Measurements from ENCODE around the gene LRRC75A. TPM values are rescaled to one million over a fixed set of nuclear protein-coding genes. Genes with fewer than 3 reads are reported as not detected.

The LRRC75A gene
- total RNA-seq, 4 donors from 2014 or later = 4.0 to 16.7 (median 7.8) TPM

DNA sequence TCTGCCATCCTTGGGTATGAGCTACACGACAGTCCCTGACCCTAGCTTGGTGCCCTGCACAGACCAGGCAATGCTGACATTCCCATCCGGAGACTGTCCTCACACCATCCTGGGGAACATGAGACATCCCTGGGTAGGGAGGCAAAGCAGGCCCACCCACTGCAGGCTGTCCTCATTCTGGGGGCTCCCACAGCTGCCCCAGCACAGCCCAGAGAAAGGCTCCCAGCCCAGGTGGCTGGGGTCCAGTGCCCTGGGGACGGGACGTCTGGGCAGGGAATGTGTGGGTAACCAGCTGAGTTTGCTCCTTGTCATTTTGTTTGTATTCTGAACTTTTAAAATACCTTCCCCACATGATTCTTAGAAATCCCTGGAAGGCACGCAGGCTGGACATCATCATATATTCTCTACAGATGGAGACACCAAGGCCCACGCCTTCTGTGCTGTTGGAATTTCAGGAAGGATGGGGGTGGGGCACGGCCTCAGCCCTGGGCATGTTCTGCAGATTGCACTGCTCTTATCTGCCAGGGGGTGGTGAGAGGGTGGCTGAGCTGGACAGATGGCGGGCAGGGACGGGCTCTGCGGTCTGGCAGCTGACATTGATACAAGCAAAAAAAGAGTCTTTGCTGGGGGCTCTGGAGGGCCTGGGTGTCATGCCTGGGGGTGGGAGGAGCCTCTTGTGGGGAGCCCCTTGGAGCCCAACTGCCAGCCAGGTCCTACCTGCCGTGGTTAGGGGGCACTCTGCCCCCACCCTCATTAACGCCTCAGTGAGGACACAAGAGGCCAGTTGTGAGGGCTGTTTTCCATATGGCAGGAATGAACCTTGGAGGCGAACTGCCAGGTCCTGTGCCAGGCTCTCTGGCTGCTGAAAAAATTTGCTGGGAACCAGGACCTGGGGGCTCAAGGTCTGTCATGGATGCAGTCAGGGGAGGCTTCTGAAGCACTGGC is 28.4 kb downstream of the LRRC75A start:
- peak overlapping the region; percentile 66 to 76 (median 66) for H3K27ac ChIP-seq
- 40 to 46% methylated on average over 11 of the region's 13 CpGs for WGBS, 2 donors
- H3K4me1 ChIP-seq = peaks cover 19 to 29% of the 10 kb centered on the region in 2 donors
- no peaks in the 10 kb centered on the region for H3K9me3 ChIP-seq
- no peak for TF ChIP-seq POLR2A (IDR thresholded peaks at IDR 0.05)
- TF ChIP-seq, protein P1, sequence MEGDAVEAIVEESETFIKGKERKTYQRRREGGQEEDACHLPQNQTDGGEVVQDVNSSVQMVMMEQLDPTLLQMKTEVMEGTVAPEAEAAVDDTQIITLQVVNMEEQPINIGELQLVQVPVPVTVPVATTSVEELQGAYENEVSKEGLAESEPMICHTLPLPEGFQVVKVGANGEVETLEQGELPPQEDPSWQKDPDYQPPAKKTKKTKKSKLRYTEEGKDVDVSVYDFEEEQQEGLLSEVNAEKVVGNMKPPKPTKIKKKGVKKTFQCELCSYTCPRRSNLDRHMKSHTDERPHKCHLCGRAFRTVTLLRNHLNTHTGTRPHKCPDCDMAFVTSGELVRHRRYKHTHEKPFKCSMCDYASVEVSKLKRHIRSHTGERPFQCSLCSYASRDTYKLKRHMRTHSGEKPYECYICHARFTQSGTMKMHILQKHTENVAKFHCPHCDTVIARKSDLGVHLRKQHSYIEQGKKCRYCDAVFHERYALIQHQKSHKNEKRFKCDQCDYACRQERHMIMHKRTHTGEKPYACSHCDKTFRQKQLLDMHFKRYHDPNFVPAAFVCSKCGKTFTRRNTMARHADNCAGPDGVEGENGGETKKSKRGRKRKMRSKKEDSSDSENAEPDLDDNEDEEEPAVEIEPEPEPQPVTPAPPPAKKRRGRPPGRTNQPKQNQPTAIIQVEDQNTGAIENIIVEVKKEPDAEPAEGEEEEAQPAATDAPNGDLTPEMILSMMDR (IDR thresholded peaks at IDR 0.05) = peak in 5 of 6 experiments; percentile 24 to 69 (median 50)
- H3K36me3 ChIP-seq = no peaks in the 10 kb centered on the region
- intact Hi-C loops (cut with DNase I) = no loop called here
- H3K4me3 ChIP-seq (replicated peaks in 1 of 3) = no peak overlapping the region
- H3K27me3 ChIP-seq = no peaks in the 10 kb centered on the region
- peak; percentile 88 to 90 for DNase-seq

- Histone ChIP-seq H3K27ac (no peak overlapping the region), H3K4me3 (replicated peaks in 1 of 3) (no peak overlapping the region), H3K4me1 (peaks cover 19 to 29% of the 10 kb centered on the region in 2 donors), H3K36me3 (no peaks in the 10 kb centered on the region), H3K9me3 (no peaks in the 10 kb centered on the region), H3K27me3 (no peaks in the 10 kb centered on the region)
- TF ChIP-seq, protein P1 (IDR thresholded peaks at IDR 0.05) = no peak
- TF ChIP-seq POLR2A (IDR thresholded peaks at IDR 0.05) = no peak
- DNase-seq = no peak
- WGBS, 2 donors = 78 to 90% methylated on average over 4 to 20 of the region's 20 CpGs
- intact Hi-C loops (cut with DNase I) = no loop called here
Measured at GRCh38 chr17:16462070-16462864, 29.7 kb downstream of the LRRC75A start.

- Histone ChIP-seq H3K9me3 (no peaks in the 10 kb centered on the region), H3K27ac (no peak overlapping the region), H3K4me1 (peaks cover 19 to 29% of the 10 kb centered on the region in 2 donors), H3K27me3 (no peaks in the 10 kb centered on the region), H3K4me3 (replicated peaks in 1 of 3) (no peak overlapping the region), H3K36me3 (no peaks in the 10 kb centered on the region)
- DNase-seq = no peak
- 95 to 96% methylated on average over 3 of the region's 3 CpGs for whole genome bisulfite sequencing, 2 donors
- intact Hi-C loops (cut with DNase I) = no loop called here
- no peak for TF ChIP-seq POLR2A (IDR thresholded peaks at IDR 0.05)
- TF ChIP-seq, protein P1 (IDR thresholded peaks at IDR 0.05) = no peak
Measured at GRCh38 chr17:16461606-16461866, 30.5 kb downstream of the LRRC75A start.

DNA sequence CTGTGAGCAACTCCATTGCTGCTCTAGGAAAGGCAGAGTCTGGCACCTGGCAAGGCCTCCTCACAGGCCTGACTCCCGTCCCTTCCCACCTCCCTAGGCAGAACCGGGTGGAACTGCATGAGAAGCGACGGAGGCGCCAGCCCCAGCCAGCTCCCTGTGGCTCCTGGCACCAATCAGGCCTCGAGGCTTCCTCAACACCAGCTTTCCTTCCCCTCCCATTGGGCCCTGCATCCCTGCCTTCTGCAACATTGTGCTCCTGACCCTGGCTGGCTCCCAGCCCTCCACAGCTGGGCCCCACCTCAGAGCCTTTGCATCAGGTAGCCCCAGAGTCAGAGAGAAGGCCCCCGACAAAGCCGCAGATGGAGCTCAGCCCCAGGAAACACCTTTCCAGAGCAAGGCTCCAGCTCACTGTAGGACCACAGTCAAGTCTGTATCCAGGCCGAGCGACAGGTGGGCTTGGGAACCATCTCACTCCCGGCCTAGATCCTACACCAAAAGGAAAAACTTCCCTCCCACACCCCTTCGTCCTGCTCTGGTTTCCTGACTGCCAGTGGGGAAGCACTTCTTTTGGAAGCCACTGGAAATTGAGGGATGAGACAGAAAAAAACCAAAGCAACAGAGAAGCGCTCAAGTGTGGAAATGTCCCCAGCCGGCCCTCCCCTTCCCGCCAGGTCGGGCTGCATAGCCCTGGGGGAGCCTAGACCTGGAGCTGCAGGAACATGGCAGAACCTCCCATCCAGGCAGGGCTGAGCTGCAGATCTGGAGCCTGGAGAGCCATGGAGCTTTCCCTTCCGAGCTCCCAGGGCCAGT is 31.0 kb downstream of the LRRC75A start:
- H3K27me3 ChIP-seq = no peaks in the 10 kb centered on the region
- H3K9me3 ChIP-seq = no peaks in the 10 kb centered on the region
- no peak for DNase-seq
- no peak overlapping the region for H3K4me3 ChIP-seq (replicated peaks in 1 of 3)
- 83 to 92% methylated on average over 15 to 17 of the region's 17 CpGs for WGBS, 2 donors
- H3K27ac ChIP-seq = no peak overlapping the region
- no peaks in the 10 kb centered on the region for H3K36me3 ChIP-seq
- peaks cover 19 to 28% of the 10 kb centered on the region in 2 donors for H3K4me1 ChIP-seq
- intact Hi-C loops (cut with DNase I) = no loop called here
- no peak for TF ChIP-seq POLR2A (IDR thresholded peaks at IDR 0.05)
- TF ChIP-seq, protein P1 (IDR thresholded peaks at IDR 0.05) = no peak

All from thyroid gland (tissue), 4 donors.